ENCODE measurements around the gene PLP1.
"Not testable (repeated sequence)": the region's sequence is repeated elsewhere in the genome, so short reads cannot be mapped to it uniquely, and the experiment has no call there.

The PLP1 gene, protein sequence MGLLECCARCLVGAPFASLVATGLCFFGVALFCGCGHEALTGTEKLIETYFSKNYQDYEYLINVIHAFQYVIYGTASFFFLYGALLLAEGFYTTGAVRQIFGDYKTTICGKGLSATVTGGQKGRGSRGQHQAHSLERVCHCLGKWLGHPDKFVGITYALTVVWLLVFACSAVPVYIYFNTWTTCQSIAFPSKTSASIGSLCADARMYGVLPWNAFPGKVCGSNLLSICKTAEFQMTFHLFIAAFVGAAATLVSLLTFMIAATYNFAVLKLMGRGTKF

DNA sequence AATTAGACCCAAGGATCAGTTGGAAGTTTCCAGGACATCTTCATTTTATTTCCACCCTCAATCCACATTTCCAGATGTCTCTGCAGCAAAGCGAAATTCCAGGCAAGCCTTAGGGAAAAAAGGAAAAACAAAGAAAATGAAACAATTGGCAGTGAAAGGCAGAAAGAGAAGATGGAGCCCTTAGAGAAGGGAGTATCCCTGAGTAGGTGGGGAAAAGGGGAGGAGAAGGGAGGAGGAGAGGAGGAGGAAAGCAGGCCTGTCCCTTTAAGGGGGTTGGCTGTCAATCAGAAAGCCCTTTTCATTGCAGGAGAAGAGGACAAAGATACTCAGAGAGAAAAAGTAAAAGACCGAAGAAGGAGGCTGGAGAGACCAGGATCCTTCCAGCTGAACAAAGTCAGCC lies at the start of gene PLP1:
Gene PLP1 (plus strand): TSS at position 295 of the 400 bp plus-strand sequence. CDS start 156 bp downstream, outside the sequence.
- in situ Hi-C loops (cut with MboI; ENCODE audit: low sequenced_read_pairs), result no loop called here

DNA sequence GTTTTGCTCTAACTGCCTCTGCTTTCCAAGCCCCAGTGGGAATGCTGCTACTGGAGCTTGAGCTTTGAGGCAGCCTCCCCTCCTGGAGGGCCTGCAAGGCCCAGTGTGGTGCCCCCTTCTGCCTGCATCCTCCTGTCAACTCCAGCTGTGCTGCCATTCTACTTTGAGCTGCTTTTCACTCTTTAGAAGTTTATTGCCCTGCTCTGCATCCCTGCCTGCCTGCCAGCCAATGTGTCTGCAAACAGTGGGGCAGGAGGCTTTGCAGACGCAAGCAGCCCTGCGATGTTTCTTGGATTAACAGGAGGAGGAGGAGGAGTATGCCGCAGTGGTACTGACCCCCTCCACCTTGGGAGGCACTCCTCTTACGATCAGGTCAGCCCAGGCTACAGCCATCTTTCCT lies 49.5 kb upstream of the PLP1 start:
- in situ Hi-C loops (cut with MboI; ENCODE audit: low sequenced_read_pairs), result no loop called here

DNA sequence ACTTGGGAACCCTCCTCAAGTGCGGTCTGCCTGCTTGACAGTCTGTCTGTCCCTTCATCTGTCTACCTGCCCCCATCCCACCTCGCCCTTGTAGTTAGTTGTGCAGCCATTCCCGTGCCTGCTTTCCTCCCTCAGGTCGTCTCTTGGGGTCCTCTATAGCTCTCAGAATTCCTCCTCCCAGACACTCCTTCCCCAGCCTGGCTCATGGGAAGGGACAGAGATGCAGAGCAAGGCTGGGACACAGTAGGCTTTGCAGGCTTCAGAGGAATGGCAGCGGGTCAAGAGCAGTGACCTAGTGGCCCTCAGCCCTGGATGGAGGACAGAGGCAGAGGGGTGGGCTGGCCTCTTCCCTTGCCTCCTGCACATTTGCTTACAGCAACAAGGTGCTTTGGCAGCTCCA lies 47.6 kb upstream of the PLP1 start:
- in situ Hi-C loops (cut with MboI; ENCODE audit: low sequenced_read_pairs), result no loop called here

DNA sequence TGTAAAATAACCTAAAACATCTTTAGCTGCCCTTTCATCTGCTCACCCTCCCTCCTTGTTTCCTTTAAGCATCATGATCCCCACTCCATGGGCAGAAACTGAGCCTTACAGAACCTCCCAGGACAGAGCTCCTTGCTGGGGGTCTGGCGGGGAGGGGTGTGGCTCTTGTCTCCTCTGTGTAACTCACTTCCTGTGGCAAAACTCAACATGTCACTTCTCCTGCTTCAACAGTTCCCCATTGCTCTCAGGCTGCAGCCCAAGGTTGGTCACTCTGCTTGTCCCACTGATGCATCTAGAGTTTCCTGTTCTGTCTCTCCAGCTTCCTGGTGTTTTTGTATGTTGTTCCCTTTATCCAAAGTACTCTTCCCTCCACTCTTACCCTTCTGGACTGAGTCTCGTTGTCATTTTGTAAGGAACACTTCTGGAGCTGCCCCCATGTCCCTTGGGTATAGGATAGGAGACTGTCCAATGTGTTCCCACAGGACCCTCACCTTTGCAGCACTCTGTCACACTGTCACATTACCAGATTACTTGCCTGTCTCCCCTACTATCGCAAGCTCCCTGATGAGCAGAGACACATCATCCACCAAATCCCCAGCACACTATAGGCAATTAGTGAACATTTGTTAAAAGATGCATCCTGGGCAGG lies 46.4 kb upstream of the PLP1 start:
- in situ Hi-C loops (cut with MboI; ENCODE audit: low sequenced_read_pairs), result no loop called here

DNA sequence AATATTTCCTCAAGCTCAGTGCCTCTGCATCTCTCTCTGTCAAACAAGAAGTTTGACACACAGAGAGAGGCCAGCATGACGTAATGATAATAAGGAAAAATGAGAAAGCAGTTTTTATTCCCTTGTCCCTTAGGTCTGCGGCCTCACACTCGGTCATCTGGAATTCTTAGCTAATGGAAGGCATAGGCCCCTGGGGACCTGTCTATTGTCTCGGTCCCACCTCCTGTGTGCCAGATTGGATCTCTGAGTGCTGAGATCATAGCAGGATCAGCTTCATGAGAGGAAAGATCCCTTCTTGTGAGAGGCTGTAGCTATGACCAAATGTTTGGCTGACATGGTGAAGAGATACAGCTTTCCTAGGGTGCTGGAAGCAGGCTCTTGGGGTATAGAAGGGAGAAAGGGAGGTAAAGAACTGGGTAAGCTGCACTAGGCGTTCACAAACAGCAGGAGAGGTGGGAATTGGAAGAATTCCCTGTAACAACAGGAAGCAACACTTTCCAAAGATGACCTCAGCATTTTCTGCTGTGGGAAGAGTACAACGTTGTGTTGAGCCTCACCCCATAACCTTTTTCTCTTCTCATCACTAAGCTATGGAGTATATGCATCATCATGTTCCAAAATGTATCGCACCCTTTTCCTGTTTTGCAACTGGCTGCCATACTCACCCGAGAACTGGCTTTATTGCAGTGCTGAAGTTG lies 45.7 kb upstream of the PLP1 start:
- in situ Hi-C loops (cut with MboI; ENCODE audit: low sequenced_read_pairs), result no loop called here

DNA sequence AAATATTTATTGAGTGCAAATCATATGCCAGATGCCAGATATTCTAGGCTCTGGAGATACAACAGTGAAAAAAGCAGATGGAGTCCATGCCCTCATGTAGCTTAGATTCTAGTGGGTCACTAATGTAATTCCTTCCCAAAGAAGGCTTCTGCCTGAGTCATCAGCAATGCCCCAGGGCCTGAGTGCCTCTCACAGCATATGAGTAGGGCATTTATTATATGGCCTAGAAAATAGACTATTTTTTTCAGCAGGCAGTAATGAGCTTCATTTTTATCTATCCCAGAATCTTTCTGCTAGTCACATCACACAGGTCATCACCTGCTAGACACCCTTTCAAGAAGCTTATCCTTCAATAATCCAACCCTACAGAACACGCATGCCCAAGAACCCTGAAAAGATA lies 43.6 kb upstream of the PLP1 start:
- in situ Hi-C loops (cut with MboI; ENCODE audit: low sequenced_read_pairs), result no loop called here

DNA sequence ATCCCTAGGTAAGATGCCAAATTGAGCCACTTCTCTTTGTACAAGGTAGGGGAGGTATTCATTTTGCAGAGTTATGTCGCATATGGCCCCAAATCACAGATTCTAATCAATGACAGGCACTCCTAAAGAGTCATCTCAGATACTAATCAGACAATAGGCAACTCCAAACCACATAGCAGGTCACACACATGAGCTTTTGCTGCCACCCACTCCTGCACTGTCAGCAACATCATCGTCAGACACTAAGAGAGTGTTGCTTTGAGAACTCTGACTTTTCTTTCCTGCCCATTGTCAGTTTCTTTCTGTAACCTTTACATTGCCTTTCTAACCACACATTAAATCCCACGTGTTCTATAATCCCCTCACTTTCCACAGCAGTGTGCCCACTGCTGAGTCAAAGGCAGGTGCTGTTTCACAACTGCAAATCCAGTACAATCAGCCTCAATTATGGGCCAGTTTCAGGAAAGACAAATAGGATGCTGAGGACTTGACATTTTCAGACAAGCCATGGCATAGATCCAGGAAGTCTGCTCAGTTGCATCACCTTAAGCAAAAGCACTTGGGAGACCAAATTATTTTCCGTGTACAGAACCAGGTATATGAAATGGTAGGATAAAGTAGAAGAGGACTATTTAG lies 42.4 kb upstream of the PLP1 start:
- in situ Hi-C loops (cut with MboI; ENCODE audit: low sequenced_read_pairs), result no loop called here

DNA sequence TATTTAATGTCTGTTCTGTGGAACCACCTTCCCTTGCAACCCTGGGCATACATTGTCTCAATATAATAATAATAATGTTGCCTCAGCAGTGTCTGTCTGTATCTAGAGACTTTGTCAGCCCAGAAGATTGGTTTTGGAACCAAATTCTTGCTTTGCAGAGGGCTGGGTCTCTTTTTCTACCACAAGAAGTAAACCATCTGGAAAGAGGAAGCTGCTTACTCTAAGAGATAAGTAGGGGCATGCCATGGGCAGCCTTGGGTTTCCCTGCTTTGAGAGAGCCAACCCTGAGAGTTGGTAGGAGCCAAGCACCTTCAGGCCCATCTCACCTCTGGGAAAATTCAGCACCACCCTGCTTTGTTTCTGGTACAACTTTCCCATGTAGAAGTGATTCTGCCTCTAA lies 38.9 kb upstream of the PLP1 start:
- in situ Hi-C loops (cut with MboI; ENCODE audit: low sequenced_read_pairs), result no loop called here

DNA sequence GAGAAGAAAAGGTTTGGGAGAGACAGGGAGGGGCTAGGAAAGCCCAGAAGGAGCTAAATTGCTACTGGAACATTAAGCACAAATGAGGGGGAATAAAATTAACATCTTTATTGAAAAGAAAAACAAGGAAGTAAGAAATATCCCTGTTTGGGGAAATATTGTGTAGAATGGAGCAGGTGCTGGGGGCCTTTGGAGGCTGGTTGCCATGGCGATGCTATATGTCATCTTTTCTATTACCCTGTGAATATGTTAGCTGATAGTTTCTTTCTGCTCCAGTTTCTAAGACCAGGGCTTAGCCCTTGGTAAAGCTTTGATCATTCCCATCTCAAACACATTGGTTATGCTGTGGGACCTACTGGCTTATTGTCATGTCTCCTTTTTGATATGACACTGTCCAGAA lies 37.2 kb upstream of the PLP1 start:
- in situ Hi-C loops (cut with MboI; ENCODE audit: low sequenced_read_pairs), result no loop called here

DNA sequence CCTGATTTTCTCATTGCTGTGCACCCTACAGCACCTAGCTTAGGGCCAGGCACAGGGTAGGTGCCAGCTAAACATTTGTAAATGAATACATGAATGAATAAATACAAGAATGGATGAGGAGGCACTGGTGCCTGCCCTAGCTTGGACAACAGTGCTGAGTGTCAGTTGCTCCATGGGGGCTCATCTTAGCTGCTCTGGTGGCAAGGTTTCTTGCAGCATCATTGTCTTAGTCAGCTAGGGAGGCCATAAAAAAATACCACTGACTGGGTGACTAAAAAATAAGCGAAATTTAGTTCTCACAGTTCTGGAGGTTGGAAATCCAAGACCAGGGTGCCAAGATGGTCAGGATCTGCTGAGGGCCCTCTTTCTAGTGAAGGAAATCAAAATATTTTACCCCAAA lies 34.8 kb upstream of the PLP1 start:
- in situ Hi-C loops (cut with MboI; ENCODE audit: low sequenced_read_pairs), result no loop called here

DNA sequence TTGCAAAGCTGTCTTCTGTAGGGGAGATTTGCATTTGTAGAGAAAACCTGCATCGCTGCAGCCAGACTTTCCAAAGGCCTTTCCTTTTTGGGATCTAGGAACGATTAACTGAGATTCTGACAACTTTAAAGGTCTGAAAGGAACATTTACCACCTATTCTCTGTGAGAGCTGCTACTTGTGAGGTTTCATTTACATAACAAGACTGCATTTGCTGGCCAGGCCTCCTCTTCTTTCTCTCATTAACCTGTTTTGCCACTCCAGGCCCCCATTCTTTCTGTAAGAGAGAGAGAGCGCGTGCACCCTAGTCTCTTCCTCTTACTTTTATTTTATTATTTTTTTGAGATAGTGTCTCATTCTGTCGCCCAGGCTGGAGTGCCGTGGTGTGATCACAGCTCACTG lies 34.3 kb upstream of the PLP1 start:
- in situ Hi-C loops (cut with MboI; ENCODE audit: low sequenced_read_pairs), result no loop called here

DNA sequence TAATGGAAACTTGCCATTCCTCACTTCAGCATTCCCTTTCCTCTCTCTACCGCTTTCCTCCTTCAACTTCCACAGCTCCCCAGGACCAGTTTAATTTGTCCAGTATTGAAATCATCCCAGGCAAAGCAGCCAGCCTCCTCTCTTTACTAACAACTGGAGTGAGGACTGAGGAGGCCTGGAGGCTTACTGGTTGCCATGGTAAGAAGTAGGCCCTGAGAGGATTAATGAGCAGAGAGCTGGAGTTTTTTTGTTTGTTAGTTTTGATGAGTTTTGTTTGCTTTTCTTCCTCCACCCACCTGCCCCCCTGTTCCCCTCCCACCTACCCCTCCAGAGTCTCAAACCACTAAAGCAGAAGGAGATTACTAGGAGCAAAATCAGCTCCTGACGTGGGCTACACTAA lies 29.5 kb upstream of the PLP1 start:
- in situ Hi-C loops (cut with MboI; ENCODE audit: low sequenced_read_pairs), result no loop called here

DNA sequence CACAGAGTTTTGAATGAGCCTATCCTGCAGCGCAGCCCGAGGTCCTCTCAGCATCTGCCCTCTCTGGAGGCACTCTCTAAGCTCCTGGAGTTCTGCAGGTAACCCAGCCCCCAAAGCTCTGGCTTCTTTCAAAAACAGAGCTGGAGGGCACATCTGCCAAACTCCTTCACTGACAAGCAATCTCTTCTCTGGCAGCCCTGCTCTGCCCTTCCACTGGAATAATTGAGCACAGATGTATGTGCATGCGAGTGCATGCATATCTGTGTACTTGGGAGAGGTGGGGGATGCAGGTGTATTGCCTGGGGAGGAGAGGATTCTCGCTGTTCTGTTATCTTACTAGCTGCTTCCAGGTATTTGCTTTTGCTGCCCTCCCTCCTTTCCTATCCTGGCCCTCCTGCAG lies 22.2 kb upstream of the PLP1 start:
- in situ Hi-C loops (cut with MboI; ENCODE audit: low sequenced_read_pairs), result no loop called here

DNA sequence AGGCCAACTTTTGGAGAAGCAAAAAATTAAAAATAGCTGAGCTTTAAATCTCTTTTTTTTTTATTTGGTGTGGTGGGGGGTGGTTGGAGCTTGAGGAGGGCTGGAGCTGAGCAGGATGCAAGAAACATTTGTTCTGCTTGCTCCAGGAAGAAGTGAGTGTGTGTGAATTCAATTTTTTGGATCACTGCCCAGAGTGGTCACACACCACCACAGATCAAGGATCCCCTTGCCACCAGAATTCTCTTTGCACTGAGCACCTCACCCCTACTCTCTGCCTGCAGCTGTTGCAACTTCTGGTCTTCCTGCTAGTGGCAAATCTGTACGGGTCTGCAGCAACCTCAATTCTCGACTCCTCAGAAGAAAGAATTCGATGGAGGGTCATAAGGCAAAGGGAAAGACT lies 19.9 kb upstream of the PLP1 start:
- in situ Hi-C loops (cut with MboI; ENCODE audit: low sequenced_read_pairs), result no loop called here

DNA sequence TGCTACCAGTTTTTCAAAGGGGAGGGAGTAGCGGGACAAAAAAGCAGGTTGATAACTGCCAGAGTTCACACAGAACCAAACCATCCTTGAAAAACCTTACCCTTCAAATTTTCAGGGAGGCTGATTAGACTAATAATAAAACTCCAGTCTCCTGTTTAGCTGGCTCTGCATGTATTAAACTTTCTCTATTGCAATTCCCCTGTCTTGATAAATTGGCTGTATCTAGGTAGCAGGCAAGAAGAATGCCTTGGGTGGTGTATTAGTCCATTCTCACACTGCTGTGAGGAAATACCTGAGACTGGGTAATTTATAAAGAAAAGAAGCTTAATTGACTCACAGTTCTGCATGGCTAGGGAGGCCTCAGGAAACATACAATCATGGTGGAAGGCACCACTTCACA lies 18.1 kb upstream of the PLP1 start:
- in situ Hi-C loops (cut with MboI; ENCODE audit: low sequenced_read_pairs), result no loop called here

DNA sequence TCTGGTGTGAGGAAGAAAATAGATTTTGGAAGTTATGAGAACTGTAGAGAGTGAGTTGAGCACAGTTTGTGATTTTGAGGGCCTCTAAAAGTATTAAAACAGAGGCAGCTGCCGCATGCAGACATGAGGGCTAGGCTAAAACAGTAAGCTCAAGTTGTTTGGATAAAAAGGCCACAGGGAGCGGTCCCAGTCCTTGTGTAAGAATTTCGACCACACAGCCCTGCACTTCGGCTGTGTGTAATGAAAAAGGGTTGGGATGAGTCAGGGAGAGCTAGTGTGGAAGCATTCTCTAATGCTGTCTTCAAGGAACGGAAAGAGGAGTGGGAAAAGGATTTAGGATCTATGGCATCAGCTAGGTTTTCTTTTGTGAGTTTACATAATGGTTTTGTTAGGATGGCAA lies 13.1 kb upstream of the PLP1 start:
- in situ Hi-C loops (cut with MboI; ENCODE audit: low sequenced_read_pairs), result not testable (repeated sequence)

DNA sequence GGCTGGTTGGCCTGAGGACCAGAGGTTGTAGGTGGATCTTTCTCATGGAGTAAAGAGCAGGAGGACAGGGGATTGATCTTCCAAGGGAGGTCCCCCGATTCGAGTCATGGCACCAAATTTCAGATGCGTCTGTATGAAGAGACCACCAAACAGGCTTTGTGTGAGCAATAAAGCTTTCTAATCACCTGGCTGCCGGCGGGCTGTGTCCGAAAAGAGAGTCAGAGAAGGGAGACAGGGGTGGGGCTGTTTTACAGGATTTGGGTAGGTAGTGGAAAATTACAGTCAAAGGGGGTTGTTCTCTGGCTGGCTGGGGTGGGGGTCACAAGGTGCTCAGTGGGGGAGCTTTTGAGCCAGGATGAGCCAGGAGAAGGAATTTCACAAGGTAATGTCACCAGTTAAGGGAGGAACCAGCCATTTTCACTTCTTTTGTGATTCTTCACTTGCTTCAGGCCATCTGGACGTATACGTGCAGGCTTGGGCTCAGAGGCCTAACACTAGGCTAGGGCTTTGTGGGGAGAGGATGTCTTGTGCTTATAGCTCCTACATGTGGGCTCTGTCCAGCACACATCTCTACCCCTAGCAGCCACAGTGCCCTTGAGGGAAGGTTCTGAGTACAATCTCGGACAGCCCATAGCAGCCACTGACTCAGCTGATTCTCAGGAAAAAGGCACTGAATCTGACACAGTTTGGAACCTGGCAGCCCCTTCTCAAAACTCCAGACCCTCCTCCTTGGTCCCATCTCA lies 9.7 kb upstream of the PLP1 start:
- in situ Hi-C loops (cut with MboI; ENCODE audit: low sequenced_read_pairs), result not testable (repeated sequence)

DNA sequence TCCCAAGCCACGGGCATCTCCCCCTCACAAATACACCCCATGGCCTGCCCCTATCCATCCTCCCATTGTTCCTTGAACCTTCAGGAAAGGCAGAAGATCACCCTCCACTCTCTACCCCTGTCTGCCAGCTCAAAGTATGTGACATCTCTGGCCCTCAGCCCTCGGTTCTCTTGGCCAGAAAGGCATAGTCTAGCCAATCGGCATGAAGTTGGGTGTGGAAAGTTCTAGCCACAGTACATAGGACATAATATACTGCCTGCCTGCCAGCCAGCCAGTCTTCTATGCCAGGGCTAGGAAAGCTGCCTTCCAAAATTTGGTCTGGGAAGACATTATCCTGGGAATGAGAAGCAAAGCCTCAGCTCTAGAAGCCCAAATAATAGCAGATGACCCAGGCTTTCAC lies 3.2 kb upstream of the PLP1 start:
- in situ Hi-C loops (cut with MboI; ENCODE audit: low sequenced_read_pairs), result no loop called here

DNA sequence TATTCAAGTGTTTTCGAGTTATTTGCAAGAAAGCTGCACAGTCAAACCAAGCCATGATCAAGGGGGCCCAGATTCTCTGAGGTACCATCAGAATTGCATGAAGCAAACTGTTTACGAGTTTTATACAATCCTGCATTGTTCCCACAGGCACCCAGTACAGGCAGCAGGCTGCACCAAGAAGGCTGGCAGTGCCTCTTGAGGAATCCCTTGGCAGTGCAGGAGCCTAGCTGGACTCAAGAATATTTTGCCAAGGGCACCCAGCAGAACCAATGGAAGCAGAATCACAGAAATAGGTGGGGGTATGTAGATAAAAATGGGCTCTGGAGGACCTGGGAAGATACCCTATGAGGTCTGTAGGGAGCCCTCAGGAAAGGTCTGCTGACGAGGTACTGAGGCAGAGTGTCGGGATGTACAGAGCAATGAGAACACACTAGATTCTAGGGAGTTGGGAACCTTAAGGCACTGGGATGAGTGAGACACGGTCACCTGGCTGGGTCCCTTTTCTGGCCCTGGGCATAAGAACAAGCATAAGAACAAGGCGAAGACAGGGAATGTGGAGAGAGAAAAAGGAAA lies 2.5 kb upstream of the PLP1 start:
- in situ Hi-C loops (cut with MboI; ENCODE audit: low sequenced_read_pairs), result no loop called here

DNA sequence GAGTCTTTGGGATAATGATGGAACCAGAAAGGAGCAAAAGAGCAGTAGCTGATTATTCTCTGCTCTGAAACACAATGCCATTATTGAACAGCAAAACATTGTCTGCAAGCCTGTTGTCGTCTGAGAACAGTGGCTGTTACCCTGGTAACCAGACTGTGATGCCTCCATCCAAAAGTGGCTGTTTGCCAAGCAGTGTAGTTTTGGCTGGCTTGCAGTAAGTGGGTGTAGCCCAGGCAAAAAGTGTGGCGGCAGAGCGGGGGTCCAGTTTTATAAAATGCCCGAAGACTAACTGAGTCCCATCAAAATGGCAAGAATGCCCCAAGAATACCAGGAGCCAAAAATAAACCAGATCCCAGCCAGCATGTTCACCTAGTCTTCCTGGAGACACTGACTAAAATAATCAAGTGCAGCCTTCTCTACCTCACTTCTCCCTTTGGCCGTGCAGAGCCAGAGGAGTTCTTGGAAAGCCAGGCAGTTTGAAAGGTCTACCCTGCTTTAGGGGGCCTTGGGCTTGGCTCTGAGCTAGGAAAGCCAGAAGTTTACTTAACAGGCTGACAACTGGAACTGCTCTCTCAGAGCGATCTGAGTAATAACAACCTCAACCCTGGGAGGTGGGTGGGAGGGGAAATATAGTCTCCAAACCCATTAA lies 2.6 kb downstream of the PLP1 start:
- in situ Hi-C loops (cut with MboI; ENCODE audit: low sequenced_read_pairs), result no loop called here

Data from HL-60/S4 (cell line).